MCF 10A (cell line): ENCODE results near the gene DENND4B. TPM values are rescaled to one million over a fixed set of nuclear protein-coding genes. Genes with fewer than 3 reads are reported as not detected.
"Not testable (repeated sequence)": the region's sequence is repeated elsewhere in the genome, so short reads cannot be mapped to it uniquely, and the experiment has no call there.

ENCODE experiments used
- BruUV-seq: library from RNA; stranded (reverse); fragments of 400-500 nt; replicated peaks from 2 replicates; lab custom pipeline; 2021; lab: Mats Ljungman, UMichigan
- CTCF ChIA-PET: fragments of 300-600 bp; sonication (Branson Sonifier 250); formaldehyde crosslinking; extraction: SDS; loops from one replicate; lab custom pipeline; 2021; ENCODE audit warnings: antibody characterized with exemption, inconsistent platforms; lab: Yijun Ruan, JAX
- POLR2A ChIA-PET: fragments of 300-600, 350-650 bp; sonication (Branson Sonifier 250); formaldehyde crosslinking; extraction: SDS; loops from one replicate; lab custom pipeline; 2020; ENCODE audit warnings: antibody characterized with exemption, inconsistent platforms; lab: Yijun Ruan, JAX
- DNase-seq: peaks from one replicate; pipeline ENCODE4 v3.0.0-alpha.2; 2018; ENCODE audit not compliant: unreplicated experiment
- H3K27ac Mint-ChIP-seq: one replicate; pipeline ENCODE4 v1.8.0; 2022; ENCODE audit warnings: mild to moderate bottlenecking, low read depth, mixed read lengths; ENCODE audit not compliant: unreplicated experiment
- H3K27me3 Mint-ChIP-seq: one replicate; pipeline ENCODE4 v1.8.0; 2022; ENCODE audit warnings: mixed read lengths; ENCODE audit not compliant: insufficient read depth, unreplicated experiment
- H3K36me3 Mint-ChIP-seq: one replicate; pipeline ENCODE4 v1.8.0; 2022; ENCODE audit warnings: mild to moderate bottlenecking, moderate library complexity, mixed read lengths; ENCODE audit not compliant: insufficient read depth, unreplicated experiment
- H3K4me1 Mint-ChIP-seq: one replicate; pipeline ENCODE4 v1.8.0; 2022; ENCODE audit warnings: mixed read lengths; ENCODE audit not compliant: insufficient read depth, unreplicated experiment
- H3K4me3 Mint-ChIP-seq: one replicate; pipeline ENCODE4 v1.8.0; 2022; ENCODE audit warnings: mild to moderate bottlenecking, moderate library complexity, mixed read lengths; ENCODE audit not compliant: unreplicated experiment
- H3K9me3 Mint-ChIP-seq: one replicate; pipeline ENCODE4 v1.8.0; 2022; ENCODE audit warnings: mixed read lengths; ENCODE audit not compliant: unreplicated experiment
- intact Hi-C: fragments of 100-400 bp; cut with micrococcal nuclease; formaldehyde crosslinking; loops from 2 replicates; pipeline ENCODE4 v1.14.1; 2022
- total RNA-seq: library from RNA; stranded (reverse); gene quantifications from 2 replicates; pipeline ENCODE4 v1.2.3, GENCODE V29; 2022
- TF ChIP-seq, protein P1 (sequence below): fragments of 200-600 bp; IDR thresholded peaks from one replicate; pipeline ENCODE4 v1.8.0; 2022; ENCODE audit warnings: antibody characterized with exemption, mild to moderate bottlenecking; ENCODE audit not compliant: unreplicated experiment

The DENND4B gene
- total RNA-seq, 1 experiment from 2014 or later: 59.6 TPM

DNA sequence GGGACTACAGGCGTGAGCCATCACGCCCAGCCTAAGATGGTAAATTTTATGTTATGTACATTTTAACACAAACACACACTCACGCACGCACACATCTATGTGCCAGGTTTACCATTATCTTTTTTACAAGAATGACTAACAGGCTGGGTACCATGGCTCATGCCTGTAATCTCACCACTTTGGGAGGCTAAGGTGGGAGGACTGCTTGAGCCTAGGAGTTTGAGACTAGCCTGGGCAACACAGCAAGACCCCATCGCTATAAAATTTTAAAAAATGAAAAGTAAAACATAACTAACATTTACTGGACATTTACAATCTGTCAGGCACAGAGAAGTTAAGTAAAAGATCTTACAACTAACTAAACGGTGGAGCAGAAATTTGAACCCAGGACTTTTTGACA lies 38.4 kb downstream of the DENND4B start:
- ChIA-PET CTCF (no interaction called here), POLR2A (interaction anchor here (0.6 to 4.1 kb wide), 4 partner anchors 13 to 206 kb away, joined by 3 to 55 read pairs (median 5); partner anchors contain the start of gene GATAD2B)
- Mint-ChIP-seq H3K27ac (no peak overlapping the region), H3K4me3 (no peak overlapping the region), H3K4me1 (peaks cover 11% of the 10 kb centered on the region), H3K27me3 (no peaks in the 10 kb centered on the region), H3K36me3 (peaks cover 41% of the 10 kb centered on the region), H3K9me3 (no peaks in the 10 kb centered on the region)
- TF ChIP-seq, protein P1, sequence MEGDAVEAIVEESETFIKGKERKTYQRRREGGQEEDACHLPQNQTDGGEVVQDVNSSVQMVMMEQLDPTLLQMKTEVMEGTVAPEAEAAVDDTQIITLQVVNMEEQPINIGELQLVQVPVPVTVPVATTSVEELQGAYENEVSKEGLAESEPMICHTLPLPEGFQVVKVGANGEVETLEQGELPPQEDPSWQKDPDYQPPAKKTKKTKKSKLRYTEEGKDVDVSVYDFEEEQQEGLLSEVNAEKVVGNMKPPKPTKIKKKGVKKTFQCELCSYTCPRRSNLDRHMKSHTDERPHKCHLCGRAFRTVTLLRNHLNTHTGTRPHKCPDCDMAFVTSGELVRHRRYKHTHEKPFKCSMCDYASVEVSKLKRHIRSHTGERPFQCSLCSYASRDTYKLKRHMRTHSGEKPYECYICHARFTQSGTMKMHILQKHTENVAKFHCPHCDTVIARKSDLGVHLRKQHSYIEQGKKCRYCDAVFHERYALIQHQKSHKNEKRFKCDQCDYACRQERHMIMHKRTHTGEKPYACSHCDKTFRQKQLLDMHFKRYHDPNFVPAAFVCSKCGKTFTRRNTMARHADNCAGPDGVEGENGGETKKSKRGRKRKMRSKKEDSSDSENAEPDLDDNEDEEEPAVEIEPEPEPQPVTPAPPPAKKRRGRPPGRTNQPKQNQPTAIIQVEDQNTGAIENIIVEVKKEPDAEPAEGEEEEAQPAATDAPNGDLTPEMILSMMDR: no peak
- no peak for DNase-seq
- intact Hi-C loops: no loop called here
- no TSS peak for BruUV-seq

DNA sequence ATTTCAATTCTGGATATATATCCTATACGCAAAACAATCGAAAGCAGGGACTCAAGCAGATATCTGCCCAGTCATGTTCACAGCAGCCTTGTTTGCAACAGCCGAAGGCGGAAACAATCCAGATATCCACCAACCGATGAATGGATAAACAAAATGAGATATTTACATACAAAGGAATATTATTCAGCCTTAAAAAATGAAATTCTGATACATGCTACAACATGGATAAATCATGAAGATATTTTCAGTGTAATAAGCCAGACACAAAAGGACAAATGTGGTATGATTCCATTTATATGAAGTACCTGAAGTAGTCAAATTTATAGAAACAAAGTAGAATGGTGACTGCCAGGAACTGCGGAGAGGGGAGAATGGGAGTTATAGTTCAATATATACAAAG lies 39.4 kb downstream of the DENND4B start:
- ChIA-PET POLR2A (interaction anchor here (1.0 kb wide), 1 partner anchor 15 kb away, joined by 7 read pairs; the partner anchor contains the start of gene GATAD2B), CTCF (no interaction called here)
- no TSS peak for BruUV-seq
- Mint-ChIP-seq H3K36me3 (peaks cover 37% of the 10 kb centered on the region), H3K27me3 (no peaks in the 10 kb centered on the region), H3K27ac (peak overlapping the region; percentile 29), H3K4me1 (peaks cover 11% of the 10 kb centered on the region), H3K9me3 (no peaks in the 10 kb centered on the region), H3K4me3 (no peak overlapping the region)
- no peak for DNase-seq
- TF ChIP-seq, protein P1: no peak
- intact Hi-C loops: no loop called here

DNA sequence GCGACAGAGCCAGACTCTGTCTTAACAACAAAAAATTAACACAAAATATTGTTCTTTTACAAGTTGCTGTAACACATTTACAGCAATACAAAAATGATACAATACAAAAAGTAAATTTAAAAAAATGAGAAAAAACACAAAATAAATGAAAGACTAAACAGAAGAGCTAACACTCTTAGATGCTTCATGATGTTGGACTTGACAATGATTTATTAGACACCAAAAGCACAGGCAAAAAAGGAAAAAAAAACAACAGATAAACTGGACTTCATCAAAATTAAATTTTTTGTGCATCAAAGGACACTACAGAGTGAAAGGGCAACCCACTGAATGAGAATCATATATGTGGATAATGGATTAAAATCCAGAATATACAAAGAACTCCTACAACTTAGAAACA lies 40.1 kb downstream of the DENND4B start:
- DNase-seq: no peak
- Mint-ChIP-seq H3K9me3 (no peaks in the 10 kb centered on the region), H3K27me3 (no peaks in the 10 kb centered on the region), H3K36me3 (peaks cover 36% of the 10 kb centered on the region), H3K27ac (peak overlapping the region; percentile 66), H3K4me1 (peaks cover 5% of the 10 kb centered on the region), H3K4me3 (no peak overlapping the region)
- CTCF ChIA-PET: interaction anchor here (0.6 to 1.5 kb wide), 2 partner anchors 15 to 40 kb away, joined by 3 to 4 read pairs; partner anchors contain the start of gene DENND4B
- TF ChIP-seq, protein P1: no peak
- intact Hi-C loops: no loop called here
- BruUV-seq: no TSS peak
- POLR2A ChIA-PET: interaction anchor here (0.6 to 0.8 kb wide), 2 partner anchors 19 to 79 kb away, joined by 3 read pairs; no protein-coding TSS in a partner anchor

DNA sequence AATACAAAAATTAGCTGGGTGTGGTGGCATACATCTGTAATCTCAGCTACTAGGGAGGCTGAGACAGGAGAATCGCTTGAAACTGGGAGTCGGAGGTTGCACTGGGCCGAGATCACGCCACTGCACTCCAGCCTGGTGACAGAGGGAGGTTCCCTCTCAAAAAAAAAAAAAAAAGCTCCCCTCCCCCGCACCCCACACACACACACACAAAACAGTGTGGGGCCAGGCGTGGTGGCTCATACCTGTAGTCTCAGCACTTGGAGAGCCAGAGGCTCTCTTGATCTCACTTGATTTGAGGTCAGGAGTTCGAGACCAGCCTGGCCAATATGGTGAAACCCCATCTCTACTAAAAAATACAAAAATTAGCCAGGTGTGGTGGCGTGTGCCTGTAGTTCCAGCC lies 40.6 kb downstream of the DENND4B start:
- peak overlapping the region; percentile 66 for H3K27ac Mint-ChIP-seq
- H3K27me3 Mint-ChIP-seq, DNase-seq, H3K9me3 Mint-ChIP-seq, BruUV-seq, H3K4me1 Mint-ChIP-seq, H3K4me3 Mint-ChIP-seq, intact Hi-C loops: not testable (repeated sequence)
- peaks cover 36% of the 10 kb centered on the region for H3K36me3 Mint-ChIP-seq
- ChIA-PET POLR2A (interaction anchor here (0.8 kb wide), 1 partner anchor 19 kb away, joined by 3 read pairs; no protein-coding TSS in a partner anchor), CTCF (interaction anchor here (0.6 to 1.5 kb wide), 3 partner anchors 12 to 41 kb away, joined by 3 to 4 read pairs (median 3); partner anchors contain the start of gene DENND4B)
